NCI-H446 treated with DMSO at 0.1 percent for 48 hours (cell line): Measurements from ENCODE around the gene TMCC2.
"Not testable (repeated sequence)": the region's sequence is repeated elsewhere in the genome, so short reads cannot be mapped to it uniquely, and the experiment has no call there.

Experiments
- DNase-seq: peaks from one replicate; lab custom pipeline; 2025; lab: John Stamatoyannopoulos, UW

TMCC2 gene, protein sequence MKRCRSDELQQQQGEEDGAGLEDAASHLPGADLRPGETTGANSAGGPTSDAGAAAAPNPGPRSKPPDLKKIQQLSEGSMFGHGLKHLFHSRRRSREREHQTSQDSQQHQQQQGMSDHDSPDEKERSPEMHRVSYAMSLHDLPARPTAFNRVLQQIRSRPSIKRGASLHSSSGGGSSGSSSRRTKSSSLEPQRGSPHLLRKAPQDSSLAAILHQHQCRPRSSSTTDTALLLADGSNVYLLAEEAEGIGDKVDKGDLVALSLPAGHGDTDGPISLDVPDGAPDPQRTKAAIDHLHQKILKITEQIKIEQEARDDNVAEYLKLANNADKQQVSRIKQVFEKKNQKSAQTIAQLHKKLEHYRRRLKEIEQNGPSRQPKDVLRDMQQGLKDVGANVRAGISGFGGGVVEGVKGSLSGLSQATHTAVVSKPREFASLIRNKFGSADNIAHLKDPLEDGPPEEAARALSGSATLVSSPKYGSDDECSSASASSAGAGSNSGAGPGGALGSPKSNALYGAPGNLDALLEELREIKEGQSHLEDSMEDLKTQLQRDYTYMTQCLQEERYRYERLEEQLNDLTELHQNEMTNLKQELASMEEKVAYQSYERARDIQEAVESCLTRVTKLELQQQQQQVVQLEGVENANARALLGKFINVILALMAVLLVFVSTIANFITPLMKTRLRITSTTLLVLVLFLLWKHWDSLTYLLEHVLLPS

DNA sequence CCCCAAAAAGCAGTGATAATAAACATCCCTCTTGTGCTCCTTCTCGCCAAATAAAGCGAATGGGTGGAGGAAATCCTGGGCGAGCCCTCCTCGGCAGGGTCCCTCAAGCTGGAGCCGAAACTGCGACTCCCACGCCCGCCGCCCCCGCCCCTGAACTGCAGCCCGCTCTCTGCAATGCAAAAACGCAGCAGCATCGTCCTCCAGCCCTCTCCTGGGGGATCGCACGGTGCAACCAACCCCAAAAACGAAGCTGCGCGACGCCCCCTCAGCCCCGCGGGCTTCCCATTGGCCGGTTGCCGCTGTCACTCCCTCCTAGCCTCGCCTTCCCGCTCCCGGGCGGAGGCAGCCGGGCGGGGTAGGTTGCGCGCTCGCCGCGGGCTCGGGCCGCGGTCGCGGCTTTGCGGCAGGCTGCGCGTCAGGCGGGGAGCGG, at the start of gene TMCC2:
Gene TMCC2 (plus strand): TSS at position 363 of the 430 bp plus-strand sequence. CDS start 619 bp downstream, outside the sequence.
- peak; percentile 95 for DNase-seq

DNA sequence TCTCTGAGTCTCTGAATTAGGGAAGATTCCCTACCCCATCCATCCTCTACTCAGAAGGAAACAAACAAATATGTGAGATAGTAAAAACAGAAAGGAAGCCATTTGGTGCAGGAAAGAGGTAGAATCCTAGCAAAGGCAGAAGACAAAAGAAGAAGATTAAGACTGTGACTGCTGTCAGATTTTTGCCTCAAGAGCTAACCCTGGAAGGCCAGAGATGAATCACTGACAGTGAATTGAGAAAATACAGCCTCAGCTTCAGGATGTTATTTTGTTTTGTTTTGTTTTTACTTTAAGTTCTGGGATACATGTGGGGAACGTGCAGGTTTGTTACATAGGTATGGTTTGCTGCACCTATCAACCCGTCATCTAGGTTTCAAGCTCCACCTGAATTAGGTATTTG, 47.9 kb upstream of the TMCC2 start:
- DNase-seq: no peak

DNA sequence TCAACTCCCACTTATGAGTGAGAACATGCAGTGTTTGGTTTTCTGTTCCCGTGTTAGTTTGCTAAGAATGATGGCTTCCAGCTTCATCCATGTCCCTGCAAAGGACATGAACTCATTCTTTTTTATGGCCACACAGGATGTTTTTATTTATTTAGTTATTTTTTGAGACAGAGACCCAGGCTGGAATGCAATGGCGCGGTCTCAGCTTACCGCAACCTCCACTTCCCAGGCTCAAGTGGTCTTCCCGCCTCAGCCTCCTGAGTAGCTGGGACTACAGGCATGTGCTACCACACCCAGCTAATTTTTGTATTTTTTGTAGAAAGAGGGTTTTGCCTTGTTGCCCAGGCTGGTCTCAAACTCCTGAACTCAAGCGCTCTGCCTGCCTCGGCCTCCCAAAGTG, 47.4 kb upstream of the TMCC2 start:
- not testable (repeated sequence) for DNase-seq

DNA sequence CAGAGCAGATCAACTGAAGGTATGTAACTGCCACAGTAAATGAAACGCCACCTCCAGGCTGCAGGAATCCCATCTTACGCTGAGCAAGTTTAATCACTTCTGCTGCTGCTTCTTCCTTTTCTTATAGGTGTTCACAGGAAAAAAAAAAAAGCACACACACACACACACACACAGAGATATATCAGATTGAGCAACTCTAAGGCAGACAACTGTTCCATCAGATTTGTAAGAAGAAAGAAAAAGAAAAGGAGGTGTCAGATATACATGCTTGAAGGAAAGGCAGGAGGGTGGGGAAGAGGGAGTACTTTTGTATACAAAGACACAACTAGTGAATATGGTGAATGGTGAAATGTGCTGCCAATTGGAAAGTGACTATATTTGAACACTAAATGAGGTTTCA, 44.8 kb upstream of the TMCC2 start:
- DNase-seq: no peak

DNA sequence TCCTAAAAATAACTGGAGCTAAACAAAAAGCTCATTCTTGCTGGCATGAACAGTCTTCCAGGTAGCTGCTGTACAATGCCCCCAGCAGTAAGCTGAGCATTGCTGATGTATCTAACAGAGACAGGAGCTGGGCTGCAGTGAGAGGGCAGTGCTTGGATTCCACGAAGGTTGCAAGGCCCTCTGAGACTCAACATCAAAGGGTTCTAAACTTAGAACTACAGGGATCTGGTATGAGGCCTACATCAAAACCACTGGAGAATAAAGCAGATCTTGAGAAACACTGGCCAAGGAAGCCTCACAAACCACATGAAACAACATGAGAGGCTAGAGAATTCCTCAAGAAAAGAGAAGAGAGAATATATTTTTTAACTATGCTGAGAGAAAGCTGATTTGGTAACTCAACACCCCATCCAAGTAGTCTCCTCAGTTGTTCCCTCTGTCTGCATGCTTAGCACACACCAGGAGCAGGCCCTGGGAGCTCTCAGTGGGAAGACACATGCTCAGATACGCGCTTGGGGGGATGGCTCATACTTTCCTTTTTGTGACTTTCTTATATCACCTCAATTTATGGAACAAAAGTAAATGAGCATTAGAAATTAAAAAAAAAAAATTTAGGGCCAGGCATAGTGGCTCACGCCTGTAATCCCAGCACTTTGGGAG, 43.9 kb upstream of the TMCC2 start:
- no peak for DNase-seq

DNA sequence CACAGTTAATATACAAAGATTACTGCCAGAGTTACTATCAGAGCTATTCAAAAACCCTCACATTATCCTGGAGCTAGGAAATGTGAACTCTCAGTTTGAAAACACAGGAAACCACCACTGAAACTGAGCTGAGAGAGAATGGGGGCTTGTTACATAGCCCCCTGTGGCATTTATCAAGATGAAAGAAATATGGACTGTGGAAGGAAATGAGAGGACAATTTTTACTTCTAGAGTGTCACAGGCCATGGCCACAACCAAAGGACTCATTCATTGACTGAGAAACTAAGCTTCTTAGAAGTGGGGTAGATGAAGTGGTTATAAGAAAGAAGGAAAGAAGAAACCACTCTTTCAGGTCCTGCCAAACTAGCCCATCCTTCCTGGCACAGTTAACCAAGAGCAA, 41.6 kb upstream of the TMCC2 start:
- DNase-seq: no peak

DNA sequence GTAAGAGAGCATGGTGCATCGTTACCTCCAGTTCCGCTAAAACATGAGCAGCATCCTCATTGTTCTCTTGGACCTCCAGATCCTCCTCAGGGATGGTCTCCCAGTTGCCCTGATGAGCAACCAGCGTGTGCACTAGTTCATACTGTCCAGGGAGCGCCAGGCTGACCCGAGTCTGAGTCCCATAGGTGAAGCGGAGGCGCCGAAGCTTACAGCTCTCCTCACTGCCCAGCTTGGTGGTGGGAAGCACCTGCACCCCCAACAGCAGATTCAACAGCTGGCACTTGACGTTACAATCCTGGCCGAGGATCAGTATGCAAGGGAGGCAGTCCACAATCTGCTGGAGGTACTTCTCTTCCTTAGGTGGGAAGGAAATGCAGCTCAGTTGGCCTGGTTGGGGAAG, 40.3 kb upstream of the TMCC2 start:
- DNase-seq: no peak

DNA sequence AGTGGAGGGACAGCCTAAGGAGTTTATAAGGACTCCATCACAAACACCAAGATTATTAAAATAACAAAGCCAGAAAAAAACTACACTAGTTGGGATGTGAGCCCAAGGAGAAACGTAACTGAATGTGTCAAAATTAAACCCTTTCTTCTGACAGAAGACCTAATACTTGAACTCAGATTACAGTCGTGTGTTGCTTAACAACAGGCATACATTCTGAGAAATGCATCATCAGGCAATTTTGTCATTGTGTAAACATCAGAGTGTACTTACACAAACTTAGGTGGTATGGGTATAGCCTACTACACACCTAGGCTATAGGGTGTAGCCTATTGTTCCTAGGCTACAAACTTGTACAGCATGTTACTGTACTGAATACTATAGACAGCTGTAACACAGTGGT, 39.6 kb upstream of the TMCC2 start:
- no peak for DNase-seq

DNA sequence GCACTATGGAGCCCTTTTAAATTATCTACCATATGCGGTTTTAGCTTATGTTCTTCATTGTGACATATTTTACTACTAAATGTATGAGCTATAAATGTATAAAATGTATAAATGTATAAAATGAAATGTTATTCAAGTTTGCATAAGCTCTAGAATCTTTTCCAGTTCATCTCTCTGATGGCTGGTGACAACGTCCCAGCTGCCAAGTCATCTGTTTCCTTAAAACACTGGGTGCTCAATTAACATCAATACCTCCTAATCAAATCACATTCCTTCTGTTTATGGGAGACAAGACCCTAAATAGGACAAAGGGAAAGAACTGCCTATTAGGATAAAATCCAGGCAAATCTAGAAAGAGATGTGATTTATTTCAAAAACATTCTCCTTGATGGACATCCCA, 39.1 kb upstream of the TMCC2 start:
- DNase-seq: no peak

DNA sequence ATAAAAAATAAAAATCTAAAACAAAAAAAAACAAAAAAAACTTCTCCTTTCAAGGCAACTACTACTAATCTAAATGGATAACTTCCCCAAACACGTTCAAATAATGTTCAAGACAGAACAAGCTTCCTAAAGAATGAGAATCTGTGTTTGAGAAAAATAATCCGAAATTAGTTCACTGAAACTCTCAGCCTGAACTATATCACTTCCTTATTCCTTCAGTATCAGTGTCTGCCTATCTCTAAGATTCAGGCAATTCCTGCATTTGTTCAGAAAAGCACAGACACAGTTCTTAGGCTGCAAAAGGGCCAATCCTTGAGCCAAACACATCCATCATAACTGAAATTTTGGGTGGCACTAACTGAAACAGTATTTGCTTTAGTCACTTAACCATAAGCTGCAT, 38.6 kb upstream of the TMCC2 start:
- DNase-seq: no peak

DNA sequence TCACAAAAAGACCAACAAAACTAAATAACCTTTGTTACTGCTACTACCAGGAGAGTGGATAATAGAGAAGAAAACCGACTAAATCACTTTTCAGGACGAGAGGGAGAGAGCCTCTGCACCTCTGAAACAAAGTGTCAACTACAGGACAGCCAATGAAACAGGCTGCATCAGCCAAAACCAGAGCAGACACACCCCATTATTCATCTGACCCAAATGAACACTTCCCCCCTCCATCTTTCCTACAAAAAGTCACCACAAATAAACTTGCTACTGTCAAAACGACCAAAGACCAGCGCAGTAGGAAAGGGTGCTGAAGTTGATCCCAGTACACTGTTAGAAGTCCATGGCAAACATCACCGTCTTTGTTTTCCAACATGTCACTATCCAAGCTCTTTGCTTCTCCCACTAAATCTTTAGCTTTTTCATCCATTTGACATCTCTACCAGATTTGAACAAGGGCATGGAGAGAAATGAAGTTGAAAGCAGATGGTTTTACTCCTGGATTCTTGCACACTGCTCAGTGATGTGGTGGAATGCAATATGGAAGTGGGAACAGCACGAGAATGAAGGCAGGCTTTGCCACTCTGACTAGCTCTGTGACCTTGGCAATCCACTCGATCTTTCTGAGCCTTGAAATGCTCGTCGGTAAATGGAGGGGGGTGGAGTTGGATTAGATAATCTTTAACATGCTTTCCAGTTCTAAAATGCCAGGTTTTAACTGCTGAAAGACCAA, 36.7 kb upstream of the TMCC2 start:
- DNase-seq: no peak

DNA sequence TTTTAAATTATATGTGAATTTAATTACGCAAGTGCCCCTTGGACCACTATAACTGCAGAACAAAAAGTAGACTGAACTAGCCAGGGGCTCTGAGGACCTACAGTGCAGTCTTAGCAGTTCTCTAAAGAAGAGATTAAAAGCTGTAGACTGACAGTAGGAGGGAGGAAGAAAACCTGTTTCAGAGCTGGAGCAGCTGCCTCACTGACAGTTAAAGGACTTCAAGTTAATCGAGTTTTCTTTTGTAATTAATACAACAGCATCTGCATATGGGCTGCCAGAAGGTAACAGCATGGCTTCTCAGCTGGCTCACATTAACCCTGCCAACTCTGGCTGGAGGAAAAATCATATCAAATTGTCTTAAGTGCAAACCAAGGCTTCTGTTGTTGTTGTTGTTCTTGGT, 36.1 kb upstream of the TMCC2 start:
- DNase-seq: peak; percentile 78

DNA sequence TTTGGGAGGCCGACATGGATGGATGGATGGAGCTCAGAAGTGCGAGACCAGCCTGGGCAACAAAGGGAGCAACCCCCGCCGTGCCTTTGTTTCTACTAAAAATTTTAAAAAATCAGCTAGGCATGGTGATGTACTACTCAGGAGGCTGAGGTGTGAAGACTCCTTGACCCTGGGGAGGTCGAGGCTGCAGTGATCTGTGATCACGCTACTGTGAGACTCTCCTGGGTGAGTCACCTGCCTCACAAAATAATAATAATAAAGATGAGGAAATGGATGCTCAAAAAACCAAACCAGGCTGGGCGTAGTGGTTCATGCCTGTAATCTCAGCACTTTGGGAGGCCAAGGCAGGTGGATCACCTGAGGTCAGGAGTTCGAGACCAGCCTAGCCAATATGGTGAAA, 35.5 kb upstream of the TMCC2 start:
- DNase-seq: no peak

DNA sequence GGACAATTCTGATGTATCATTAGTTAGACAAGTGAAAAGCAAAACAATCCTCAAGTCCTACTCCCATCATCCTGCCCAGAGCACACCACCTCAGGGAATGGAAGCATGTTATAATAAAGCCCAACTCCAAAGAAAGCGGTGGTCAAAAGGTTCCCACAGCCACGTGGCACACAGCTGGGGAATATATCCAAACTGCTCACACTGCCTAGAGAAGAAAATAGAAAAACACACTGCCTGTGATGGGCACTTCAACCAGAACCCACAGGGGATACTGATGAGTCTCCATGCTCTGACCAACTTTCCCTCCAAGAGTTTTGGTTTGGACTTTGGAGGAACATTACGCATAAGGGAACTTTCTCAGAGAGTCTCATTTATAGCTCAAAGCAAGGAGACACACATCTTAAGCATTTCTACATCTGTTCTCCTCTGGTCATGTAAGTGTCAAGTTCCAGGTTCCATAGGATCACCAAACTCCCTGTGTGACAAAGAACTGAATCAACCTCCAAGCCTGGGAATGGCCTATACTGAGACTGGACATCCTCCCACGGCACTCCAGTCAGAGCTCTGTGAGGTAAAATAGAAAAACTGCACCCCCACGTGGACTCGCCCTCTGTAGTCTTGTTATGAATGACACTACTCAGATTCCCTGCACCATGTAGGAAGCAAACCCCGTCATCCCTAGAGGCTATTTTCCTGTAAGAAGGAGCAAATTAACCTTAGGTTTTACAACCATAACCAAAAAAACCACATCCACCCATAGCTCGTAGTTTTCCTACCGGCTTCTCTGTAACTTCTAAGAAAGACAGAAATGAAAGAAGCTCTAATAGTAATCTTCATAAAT, 28.4 kb upstream of the TMCC2 start:
- DNase-seq: no peak

DNA sequence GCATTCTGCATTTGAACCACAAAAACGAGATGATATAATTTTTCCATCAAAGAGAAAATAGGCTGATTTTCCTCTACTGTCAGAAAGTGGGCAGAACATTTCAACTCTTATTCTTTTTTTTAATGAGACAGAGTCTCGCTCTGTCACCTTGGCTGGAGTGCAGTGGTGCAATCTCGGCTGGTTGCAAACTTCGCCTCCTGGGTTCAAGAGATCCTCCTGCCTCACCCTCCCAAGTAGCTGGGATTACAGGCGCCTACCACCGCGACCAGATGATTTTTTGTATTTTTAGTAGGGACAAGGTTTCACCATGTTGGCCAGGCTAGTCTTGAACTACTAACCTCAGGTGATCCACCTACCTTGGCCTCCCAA, 27.8 kb upstream of the TMCC2 start:
- DNase-seq: no peak

DNA sequence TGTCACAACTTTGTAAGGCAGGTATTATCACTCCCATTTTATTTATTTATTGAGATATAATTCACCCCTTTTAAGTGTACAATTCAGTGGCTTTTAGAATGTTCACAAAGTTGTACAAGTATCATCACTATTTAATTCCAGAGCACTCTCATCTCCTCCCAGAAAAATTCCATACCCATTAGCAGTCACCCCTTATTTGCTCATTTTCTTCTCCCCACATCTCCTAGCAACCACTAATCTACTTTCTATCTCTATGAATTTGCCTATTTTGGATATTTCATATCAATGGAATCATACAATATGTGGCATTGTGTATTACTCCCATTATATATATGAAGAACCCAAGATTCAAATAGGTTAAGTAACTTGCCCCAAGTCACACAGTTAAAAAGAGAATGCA, 23.2 kb upstream of the TMCC2 start:
- DNase-seq: no peak

DNA sequence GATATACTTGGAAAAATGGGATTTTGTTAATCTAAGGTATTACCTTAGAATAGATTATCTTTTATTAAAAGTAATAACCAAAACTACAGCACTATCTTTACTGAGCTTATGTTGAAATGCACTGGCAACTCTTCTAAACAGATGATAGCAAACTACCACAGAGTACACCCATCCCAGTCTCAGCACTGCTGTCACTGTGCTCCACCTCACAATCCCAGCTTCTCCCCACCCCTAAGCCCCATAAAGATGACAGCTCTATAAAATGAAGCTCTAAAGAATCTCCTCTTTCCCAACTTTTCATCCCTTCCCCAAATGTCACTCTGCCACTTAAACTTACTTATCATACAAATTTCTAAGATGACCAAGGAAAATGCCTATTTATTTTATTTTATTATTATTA, 22.7 kb upstream of the TMCC2 start:
- DNase-seq: no peak

DNA sequence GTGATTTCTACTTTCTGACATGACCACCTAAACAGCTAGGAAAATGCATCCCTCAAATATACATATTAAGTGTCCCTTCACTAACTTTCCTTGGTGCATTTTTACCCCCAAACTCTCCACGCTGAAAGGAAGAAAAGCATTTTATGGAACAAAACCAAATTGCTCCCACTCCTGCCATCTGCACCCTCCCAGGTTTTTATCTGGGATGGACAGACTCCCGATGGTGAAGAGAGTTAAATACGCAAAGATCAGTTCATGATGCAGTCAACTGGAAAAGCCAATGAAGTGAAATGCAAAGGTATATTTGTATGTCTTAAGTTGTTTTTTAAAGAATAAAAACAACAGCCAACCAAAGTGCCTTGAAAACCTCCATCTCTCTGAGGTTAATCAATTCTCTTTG, 18.9 kb upstream of the TMCC2 start:
- no peak for DNase-seq

DNA sequence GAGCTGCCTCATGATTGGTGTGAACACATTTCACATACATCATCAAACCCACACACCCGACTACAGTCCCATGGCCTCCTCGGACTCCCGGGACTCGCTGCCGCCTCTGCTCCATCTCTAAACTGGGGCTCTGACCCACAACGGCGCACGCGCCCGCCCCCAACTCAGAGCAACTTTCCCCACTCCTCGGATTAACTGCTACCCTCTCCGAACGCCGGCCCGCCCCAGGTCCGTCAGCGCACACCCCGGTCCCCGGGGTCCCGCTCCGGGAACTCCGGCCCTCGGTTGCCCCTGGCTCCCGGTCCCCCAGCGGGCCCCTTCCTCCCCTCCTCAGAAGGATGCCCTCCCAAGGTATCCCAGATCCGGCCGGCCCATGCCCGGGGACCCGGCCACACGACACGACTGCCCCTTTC, 17.0 kb upstream of the TMCC2 start:
- DNase-seq: no peak

DNA sequence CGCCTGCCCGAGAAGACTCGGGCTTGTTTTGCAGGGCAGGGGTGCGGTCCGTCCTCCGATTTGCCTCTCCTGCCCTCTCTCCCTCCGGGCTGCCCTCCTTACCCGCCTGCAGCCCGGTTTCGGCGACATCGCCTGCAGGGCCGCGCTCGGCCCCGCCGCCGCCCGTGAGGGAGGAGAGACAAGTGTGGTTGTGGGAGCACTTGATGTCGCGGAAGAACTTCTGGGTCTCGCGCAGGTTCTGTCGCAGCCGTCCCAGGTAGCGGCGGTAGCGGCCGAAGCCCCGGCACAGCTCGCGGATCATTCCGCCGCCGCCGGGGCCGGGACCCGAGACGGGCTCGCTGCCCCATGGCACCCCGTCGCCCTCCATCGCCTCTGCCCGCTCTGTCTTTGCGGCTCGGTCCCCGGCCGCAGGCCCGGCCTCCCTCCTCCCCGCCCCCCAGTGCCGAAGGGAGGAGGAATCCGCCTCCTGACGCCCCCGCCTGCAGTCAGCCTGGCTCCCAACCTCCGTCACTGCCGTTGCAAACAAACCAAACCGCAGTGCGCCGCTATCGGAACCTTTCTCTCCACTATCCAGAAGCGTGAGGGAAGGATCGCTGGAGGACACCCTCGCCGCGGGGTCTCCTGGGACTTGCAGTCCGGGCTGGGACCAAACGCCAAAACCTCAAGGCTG, 16.4 kb upstream of the TMCC2 start, which contains the start of gene DSTYK:
Gene DSTYK (minus strand): TSS at position 534 of the 670 bp plus-strand sequence. CDS start 167 bp downstream, at position 367.
- peak; percentile 95 for DNase-seq
